HG03097 (cell line): ENCODE data around the gene NR1I3.

Experiments used
- ATAC-seq: cut with Tn5 transposase; IDR thresholded peaks from one replicate; pipeline ENCODE4 v1.9.1; 2021; ENCODE audit not compliant: unreplicated experiment, low FRiP score

The NR1I3 gene

GRCh38 chr1:161219078-161219892 lies 18.7 kb downstream of the NR1I3 start:
- no peak for ATAC-seq

- ATAC-seq: no peak
Measured at GRCh38 chr1:161218301-161219077, 19.5 kb downstream of the NR1I3 start.

GRCh38 chr1:161217831-161218230 lies 20.2 kb downstream of the NR1I3 start:
- peak; percentile 15 for ATAC-seq

GRCh38 chr1:161216945-161217712 lies 20.9 kb downstream of the NR1I3 start:
- peak; percentile 78 for ATAC-seq

- ATAC-seq: no peak
Measured at GRCh38 chr1:161215076-161215475, 22.9 kb downstream of the NR1I3 start, which contains the start of gene FCER1G. TSS of gene FCER1G (plus strand) at chr1:161215295. CDS start at chr1:161215322, 27 bp downstream.

- ATAC-seq: no peak
Measured at GRCh38 chr1:161214369-161214768, 23.6 kb downstream of the NR1I3 start.

- peak; percentile 56 for ATAC-seq
Measured at GRCh38 chr1:161209790-161210409, 28.1 kb downstream of the NR1I3 start.

- ATAC-seq: no peak
Measured at GRCh38 chr1:161207173-161207572, 30.8 kb downstream of the NR1I3 start.

GRCh38 chr1:161206411-161207140 lies 31.4 kb downstream of the NR1I3 start:
- ATAC-seq: no peak

- ATAC-seq: peak; percentile 85
Measured at GRCh38 chr1:161201836-161202712, 35.9 kb downstream of the NR1I3 start, which contains the start of gene NDUFS2. TSS of gene NDUFS2 (plus strand) at chr1:161202367. CDS start at chr1:161202386, 19 bp downstream.

GRCh38 chr1:161200992-161201835 lies 36.8 kb downstream of the NR1I3 start:
- no peak for ATAC-seq

GRCh38 chr1:161200421-161200991 lies 37.5 kb downstream of the NR1I3 start:
- ATAC-seq: no peak

GRCh38 chr1:161199506-161200139 lies 38.4 kb downstream of the NR1I3 start:
- ATAC-seq: no peak

- no peak for ATAC-seq
Measured at GRCh38 chr1:161198897-161199431, 39.0 kb downstream of the NR1I3 start, which contains the start of gene ADAMTS4. TSS of gene ADAMTS4 (minus strand) at chr1:161199054. CDS start at chr1:161198627, 427 bp downstream.

- ATAC-seq: no peak
Measured at GRCh38 chr1:161198194-161198896, 39.7 kb downstream of the NR1I3 start.
